Coronary artery (tissue), 2 donors: ENCODE results near the gene ALDH7A1.

Experiments used
- DNase-seq: peaks from one replicate; pipeline ENCODE4 v3.0.0-alpha.2; 2017; ENCODE audit warnings: low spot score
- H3K27ac ChIP-seq, 2 donors: fragments of 200-600 bp; sonication (generic); one replicate each; pipeline ENCODE4 v1.5.1; 2016 to 2019
- H3K4me3 ChIP-seq: fragments of 200-600 bp; sonication (generic); 2 replicates; pipeline ENCODE4 v1.5.1; 2016; ENCODE audit warnings: mild to moderate bottlenecking, moderate library complexity
- TF ChIP-seq, protein P1 (sequence below): fragments of 200-600 bp; sonication (generic); IDR thresholded peaks from one replicate; pipeline ENCODE4 v1.5.1; 2019; ENCODE audit warnings: antibody characterized with exemption

Gene ALDH7A1

GRCh38 chr5:126594748-126595485, at the start of gene ALDH7A1:
Gene ALDH7A1 (minus strand): TSS chr5:126595219. CDS start chr5:126595198, 21 bp downstream.
- TF ChIP-seq, protein P1, sequence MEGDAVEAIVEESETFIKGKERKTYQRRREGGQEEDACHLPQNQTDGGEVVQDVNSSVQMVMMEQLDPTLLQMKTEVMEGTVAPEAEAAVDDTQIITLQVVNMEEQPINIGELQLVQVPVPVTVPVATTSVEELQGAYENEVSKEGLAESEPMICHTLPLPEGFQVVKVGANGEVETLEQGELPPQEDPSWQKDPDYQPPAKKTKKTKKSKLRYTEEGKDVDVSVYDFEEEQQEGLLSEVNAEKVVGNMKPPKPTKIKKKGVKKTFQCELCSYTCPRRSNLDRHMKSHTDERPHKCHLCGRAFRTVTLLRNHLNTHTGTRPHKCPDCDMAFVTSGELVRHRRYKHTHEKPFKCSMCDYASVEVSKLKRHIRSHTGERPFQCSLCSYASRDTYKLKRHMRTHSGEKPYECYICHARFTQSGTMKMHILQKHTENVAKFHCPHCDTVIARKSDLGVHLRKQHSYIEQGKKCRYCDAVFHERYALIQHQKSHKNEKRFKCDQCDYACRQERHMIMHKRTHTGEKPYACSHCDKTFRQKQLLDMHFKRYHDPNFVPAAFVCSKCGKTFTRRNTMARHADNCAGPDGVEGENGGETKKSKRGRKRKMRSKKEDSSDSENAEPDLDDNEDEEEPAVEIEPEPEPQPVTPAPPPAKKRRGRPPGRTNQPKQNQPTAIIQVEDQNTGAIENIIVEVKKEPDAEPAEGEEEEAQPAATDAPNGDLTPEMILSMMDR: no peak
- Histone ChIP-seq H3K27ac (peak within 1 kb of the TSS; percentile 54 to 86), H3K4me3 (peak within 1 kb of the TSS; percentile 86)
- peak; percentile 93 for DNase-seq

DNA sequence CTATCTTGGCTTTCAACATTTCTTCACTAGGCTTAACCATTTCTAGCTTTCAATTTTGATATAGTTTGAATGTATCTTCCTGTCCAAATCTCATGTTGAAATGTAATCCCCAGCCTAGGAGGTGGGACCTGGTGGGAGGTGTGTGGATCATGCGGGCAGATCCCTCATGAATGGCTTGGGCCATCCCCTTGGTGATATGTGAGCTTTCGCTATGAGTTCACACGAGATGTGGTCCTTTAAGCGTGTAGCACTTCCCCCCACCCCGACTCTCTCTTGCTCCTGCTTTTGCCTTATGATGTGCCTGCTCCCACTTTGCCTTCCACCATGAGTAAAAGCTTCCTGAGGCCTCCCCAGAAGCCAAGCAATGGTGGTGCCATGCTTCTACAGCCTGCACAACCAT, 46.4 kb upstream of the ALDH7A1 start:
- TF ChIP-seq, protein P1: no peak
- Histone ChIP-seq H3K27ac (no peak overlapping the region), H3K4me3 (no peak overlapping the region)
- no peak for DNase-seq

DNA sequence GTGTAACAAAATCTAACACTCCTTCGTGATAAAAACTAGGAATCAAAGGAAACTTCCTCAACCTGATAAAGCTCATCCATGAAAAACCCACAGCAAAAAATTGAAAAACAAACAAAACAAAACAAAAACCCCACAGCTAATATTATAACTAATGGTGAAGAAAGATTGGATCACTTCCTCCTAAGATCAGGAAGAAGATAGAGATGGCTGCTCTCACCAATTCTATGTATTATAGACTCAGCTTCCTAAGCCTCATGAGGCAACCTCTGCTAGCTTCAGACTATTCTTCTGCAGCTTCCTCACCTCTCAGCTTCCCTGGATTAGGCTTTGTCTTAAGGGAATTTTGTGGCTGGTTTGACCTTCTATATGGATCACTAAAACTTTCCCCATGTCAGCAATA, 45.8 kb upstream of the ALDH7A1 start:
- TF ChIP-seq, protein P1: no peak
- no peak overlapping the region for H3K27ac ChIP-seq
- no peak overlapping the region for H3K4me3 ChIP-seq
- no peak for DNase-seq

- DNase-seq: no peak
- Histone ChIP-seq H3K27ac (no peak overlapping the region), H3K4me3 (no peak overlapping the region)
- TF ChIP-seq, protein P1: no peak
Observed at GRCh38 chr5:126636956-126637355, 41.9 kb upstream of the ALDH7A1 start.

GRCh38 chr5:126635585-126635984, 40.6 kb upstream of the ALDH7A1 start:
- TF ChIP-seq, protein P1: no peak
- Histone ChIP-seq H3K4me3 (no peak overlapping the region), H3K27ac (no peak overlapping the region)
- no peak for DNase-seq

GRCh38 chr5:126633552-126633951, 38.5 kb upstream of the ALDH7A1 start:
- TF ChIP-seq, protein P1: no peak
- DNase-seq: no peak
- Histone ChIP-seq H3K4me3 (no peak overlapping the region), H3K27ac (no peak overlapping the region)

GRCh38 chr5:126631920-126632319, 36.9 kb upstream of the ALDH7A1 start:
- TF ChIP-seq, protein P1: no peak

More at GRCh38 chr5:126631920-126632319, 36.9 kb upstream of the ALDH7A1 start:
- DNase-seq: no peak
- Histone ChIP-seq H3K4me3 (no peak overlapping the region), H3K27ac (no peak overlapping the region)
